ENCODE measurements around the gene ZNF286A.

- TF ChIP-seq CTCF (IDR thresholded peaks at IDR 0.05) (no peak), POLR2A (IDR thresholded peaks at IDR 0.05) (no peak)
These were observed 43.4 kb downstream of the ZNF286A start for GRCh38 chr17:15742921-15743320.
